M059J (cell line): ENCODE results near the gene MT1H. TPM values are rescaled to one million over a fixed set of nuclear protein-coding genes. Genes with fewer than 3 reads are reported as not detected.
A peak's percentile ranks its signal among the peaks of the same experiment; 100 is the strongest.

ENCODE experiments used
- DNase-seq: peaks from one replicate; pipeline ENCODE4 v3.0.0-alpha.2; 2012; ENCODE audit warnings: low read depth
- total RNA-seq: library from RNA; depleted of rRNA; stranded (reverse); fragments of >200 nt; shearing (Covaris generic); gene quantifications from 2 replicates; pipeline ENCODE4 v1.2.3, GENCODE V29; 2014

The MT1H gene
- total RNA-seq, 1 experiment from 2014 or later = not detected

- DNase-seq = peak; percentile 34
Observed at GRCh38 chr16:56636616-56637413, 32.8 kb upstream of the MT1H start.

- peak; percentile 44 for DNase-seq
Observed at GRCh38 chr16:56637814-56638750, 31.5 kb upstream of the MT1H start, which contains the start of gene MT1A. Gene MT1A, plus strand, starts transcription at chr16:56638666. Its CDS starts 73 bp downstream, at chr16:56638739.

GRCh38 chr16:56639045-56639444, 30.6 kb upstream of the MT1H start:
- DNase-seq = no peak

GRCh38 chr16:56640076-56640475, 29.5 kb upstream of the MT1H start:
- no peak for DNase-seq

GRCh38 chr16:56641166-56641565, 28.4 kb upstream of the MT1H start:
- DNase-seq = no peak

- DNase-seq = peak; percentile 31
Observed at GRCh38 chr16:56643080-56643778, 26.4 kb upstream of the MT1H start.

- DNase-seq = no peak
Observed at GRCh38 chr16:56643833-56644232, 25.8 kb upstream of the MT1H start.

GRCh38 chr16:56645311-56645710, 24.3 kb upstream of the MT1H start:
- DNase-seq = no peak

GRCh38 chr16:56645838-56646237, 23.8 kb upstream of the MT1H start:
- DNase-seq = no peak

- no peak for DNase-seq
Observed at GRCh38 chr16:56647641-56648431, 21.8 kb upstream of the MT1H start.

GRCh38 chr16:56649271-56649670, 20.3 kb upstream of the MT1H start:
- DNase-seq = no peak

GRCh38 chr16:56649820-56650219, 19.8 kb upstream of the MT1H start:
- DNase-seq = no peak

- no peak for DNase-seq
Observed at GRCh38 chr16:56651586-56651985, 18.0 kb upstream of the MT1H start, which contains the start of gene MT1B. Gene MT1B, plus strand, starts transcription at chr16:56651886. Its CDS starts 68 bp downstream, at chr16:56651954.

- DNase-seq = no peak
Observed at GRCh38 chr16:56652600-56652999, 17.0 kb upstream of the MT1H start.

- DNase-seq = no peak
Observed at GRCh38 chr16:56653218-56653617, 16.4 kb upstream of the MT1H start.

- DNase-seq = peak; percentile 79
Observed at GRCh38 chr16:56657555-56658326, 11.9 kb upstream of the MT1H start, which contains the start of gene MT1F. Gene MT1F, plus strand, starts transcription at chr16:56657959. Its CDS starts 100 bp downstream, at chr16:56658059.

GRCh38 chr16:56658327-56658875, 11.2 kb upstream of the MT1H start:
- DNase-seq = no peak

- DNase-seq = no peak
Observed at GRCh38 chr16:56662357-56663354, 7.0 kb upstream of the MT1H start.

- no peak for DNase-seq
Observed at GRCh38 chr16:56664506-56664905, 5.1 kb upstream of the MT1H start.
